Naive thymus-derived CD4-positive, alpha-beta T cell (primary cell): Measurements from ENCODE around the gene HIKESHI. TPM values are rescaled to one million over a fixed set of nuclear protein-coding genes. Genes with fewer than 3 reads are reported as not detected.

Source experiments
- ATAC-seq: fragments of 150-1000 bp; cut with Tn5 transposase; 2 replicates; pipeline ENCODE4 v1.10.0; 2021; ENCODE audit warnings: mild to moderate bottlenecking, moderate library complexity
- CTCF ChIA-PET: fragments of 350-600 bp; sonication (Branson Sonifier 250); formaldehyde crosslinking; loops from one replicate; lab custom pipeline; 2021; ENCODE audit warnings: antibody characterized with exemption; lab: Charles Lee
- POLR2A ChIA-PET: fragments of 350-600 bp; sonication (Branson Sonifier 250); formaldehyde crosslinking; loops from one replicate; lab custom pipeline; 2021; ENCODE audit warnings: antibody characterized with exemption, inconsistent platforms; lab: Charles Lee
- DNase-seq, 9 donors: peaks; one replicate each; pipeline versions ENCODE4 v3.0.0 to v3.0.0-alpha.2; 2020 to 2022; ENCODE audit warnings: mixed read lengths in 1 of 9
- H3K27ac ChIP-seq: one replicate; pipeline ENCODE4 v1.7.0; 2013; ENCODE audit warnings: mild to moderate bottlenecking, low read depth, low read length, moderate library complexity
- H3K27me3 ChIP-seq, 2 donors: one replicate each; pipeline ENCODE4 v1.7.0; 2013; ENCODE audit warnings: low read length in 2 of 2, mild to moderate bottlenecking in 2 of 2, moderate library complexity in 2 of 2; ENCODE audit not compliant: control insufficient read depth in 2 of 2, insufficient read depth in 2 of 2
- H3K36me3 ChIP-seq, 3 experiments: 1 replicate in 2 of 3; 2 replicates in 1 of 3; pipeline ENCODE4 v1.7.0; 2013; ENCODE audit warnings: low read length in 3 of 3, mild to moderate bottlenecking in 3 of 3, moderate library complexity in 1 of 3; ENCODE audit not compliant: insufficient read depth in 3 of 3, control insufficient read depth in 2 of 3
- H3K4me1 ChIP-seq, 2 donors: one replicate each; pipeline ENCODE4 v1.7.0; 2013; ENCODE audit warnings: low read length in 2 of 2, mild to moderate bottlenecking in 2 of 2, moderate library complexity in 1 of 2; ENCODE audit not compliant: control insufficient read depth in 2 of 2, insufficient read depth in 2 of 2
- H3K4me3 ChIP-seq: 2 replicates; pipeline ENCODE4 v1.7.0; 2013; ENCODE audit warnings: mild to moderate bottlenecking, low read length
- H3K9me3 ChIP-seq, 3 experiments: 1 replicate in 2 of 3; 2 replicates in 1 of 3; pipeline ENCODE4 v1.7.0; 2013; ENCODE audit warnings: low read length in 3 of 3; ENCODE audit not compliant: control insufficient read depth in 2 of 3
- H3K27ac Mint-ChIP-seq, 9 donors: one replicate each; pipeline ENCODE4 v1.8.0; 2020 to 2022; ENCODE audit warnings: mixed read lengths in 9 of 9, mild to moderate bottlenecking in 8 of 9, moderate library complexity in 5 of 9, inconsistent platforms in 2 of 9
- H3K27me3 Mint-ChIP-seq, 5 donors: one replicate each; pipeline ENCODE4 v1.8.0; 2021 to 2022; ENCODE audit warnings: mixed read lengths in 5 of 5, mild to moderate bottlenecking in 1 of 5
- H3K36me3 Mint-ChIP-seq, 5 donors: one replicate each; pipeline ENCODE4 v1.8.0; 2020 to 2022; ENCODE audit warnings: mixed read lengths in 5 of 5, mild to moderate bottlenecking in 3 of 5, inconsistent platforms in 1 of 5
- H3K4me1 Mint-ChIP-seq, 7 donors: one replicate each; pipeline ENCODE4 v1.8.0; 2020 to 2022; ENCODE audit warnings: mixed read lengths in 7 of 7, mild to moderate bottlenecking in 3 of 7, inconsistent platforms in 1 of 7
- H3K4me3 Mint-ChIP-seq, 10 donors: one replicate each; pipeline ENCODE4 v1.8.0; 2020 to 2022; ENCODE audit warnings: mild to moderate bottlenecking in 10 of 10, mixed read lengths in 10 of 10, moderate library complexity in 6 of 10, inconsistent platforms in 2 of 10
- H3K9me3 Mint-ChIP-seq, 11 donors: one replicate each; pipeline ENCODE4 v1.8.0; 2020 to 2022; ENCODE audit warnings: mixed read lengths in 11 of 11, mild to moderate bottlenecking in 4 of 11, inconsistent platforms in 1 of 11, moderate library complexity in 1 of 11
- intact Hi-C, 2 donors: fragments of 100-400 bp; cut with micrococcal nuclease; formaldehyde crosslinking; loops; one replicate each; pipeline ENCODE4 v1.15.1; 2023
- polyA plus RNA-seq, 2 donors: library from polyadenylated mRNA; unstranded; fragments of 300-500 nt; fragmentation: Illumina TruSeq; gene quantifications; one replicate each; pipeline ENCODE4 v1.2.3, GENCODE V29; 2021
- total RNA-seq, 6 experiments: library from RNA in 5 of 6; stranded (reverse) in 5 of 6; gene quantifications; 1 replicate in 5 of 6; 2 replicates in 1 of 6; pipeline ENCODE4 v1.2.3 and lab custom pipeline; 2021 to 2026

The HIKESHI gene
- total and polyA plus RNA-seq, 7 experiments from 2014 or later: 16.7 to 88.7 (median 31.6) TPM

- no peak overlapping the region for H3K4me3 Mint-ChIP-seq
- ATAC-seq (no peak), DNase-seq (no peak)
- POLR2A ChIA-PET: interaction anchor here (0.8 kb wide), 1 partner anchor 13 kb away, joined by 3 read pairs; no protein-coding TSS in a partner anchor
- H3K36me3 Mint-ChIP-seq: peaks cover 6 to 33% (median 23%) of the 10 kb centered on the region in 5 donors
- H3K4me3 ChIP-seq: no peak overlapping the region
- intact Hi-C loops: no loop called here
- no peaks in the 10 kb centered on the region for H3K27me3 Mint-ChIP-seq
- H3K27ac ChIP-seq: no peak overlapping the region
- H3K9me3 ChIP-seq: no peaks in the 10 kb centered on the region
- peaks cover 0 to 5% of the 10 kb centered on the region in 2 donors for H3K4me1 ChIP-seq
- H3K9me3 Mint-ChIP-seq: no peaks in the 10 kb centered on the region
- peaks cover 0 to 18% (median 0%) of the 10 kb centered on the region in 7 donors for H3K4me1 Mint-ChIP-seq
- H3K36me3 ChIP-seq: peaks cover 0 to 45% (median 6%) of the 10 kb centered on the region in 3 experiments
- CTCF ChIA-PET: interaction anchor here (0.6 kb wide), 1 partner anchor 407 kb away, joined by 3 read pairs; no protein-coding TSS in a partner anchor
- H3K27ac Mint-ChIP-seq: peak overlapping the region in 1 of 9 donors; percentile 9
- H3K27me3 ChIP-seq: no peaks in the 10 kb centered on the region
Observed at GRCh38 chr11:86262387-86262786, 39.7 kb upstream of the HIKESHI start.

GRCh38 chr11:86264649-86265048 is 37.4 kb upstream of the HIKESHI start:
- peaks cover 0 to 14% (median 1%) of the 10 kb centered on the region in 7 donors for H3K4me1 Mint-ChIP-seq
- intact Hi-C loops: loop anchor here in 1 of 2 donors (2.0 kb wide), 1 partner anchor 18 kb away; no protein-coding TSS in a partner anchor
- peaks cover under 1 to 43% (median 4%) of the 10 kb centered on the region in 3 experiments for H3K36me3 ChIP-seq
- no peak overlapping the region for H3K4me3 Mint-ChIP-seq
- no peaks in the 10 kb centered on the region for H3K27me3 Mint-ChIP-seq
- peaks cover 6 to 40% (median 26%) of the 10 kb centered on the region in 5 donors for H3K36me3 Mint-ChIP-seq
- peaks cover 0 to 5% of the 10 kb centered on the region in 2 donors for H3K4me1 ChIP-seq
- POLR2A ChIA-PET: no interaction called here
- no peak overlapping the region for H3K4me3 ChIP-seq
- H3K27me3 ChIP-seq: no peaks in the 10 kb centered on the region
- DNase-seq (no peak), ATAC-seq (no peak)
- no peaks in the 10 kb centered on the region for H3K9me3 Mint-ChIP-seq
- H3K27ac Mint-ChIP-seq: no peak overlapping the region
- CTCF ChIA-PET: no interaction called here
- no peak overlapping the region for H3K27ac ChIP-seq
- H3K9me3 ChIP-seq: no peaks in the 10 kb centered on the region

- Histone ChIP-seq H3K9me3 (no peaks in the 10 kb centered on the region), H3K36me3 (peaks cover 0 to 41% (median 3%) of the 10 kb centered on the region in 3 experiments), H3K4me1 (peaks cover 0 to 5% of the 10 kb centered on the region in 2 donors), H3K4me3 (no peak overlapping the region), H3K27me3 (no peaks in the 10 kb centered on the region), H3K27ac (no peak overlapping the region)
- peaks cover 0 to 1% (median 0%) of the 10 kb centered on the region in 11 donors for H3K9me3 Mint-ChIP-seq
- intact Hi-C loops: loop anchor here in 1 of 2 donors (2.0 kb wide), 1 partner anchor 18 kb away; no protein-coding TSS in a partner anchor
- H3K36me3 Mint-ChIP-seq: peaks cover 10 to 42% (median 32%) of the 10 kb centered on the region in 5 donors
- no peak overlapping the region for H3K4me3 Mint-ChIP-seq
- ChIA-PET CTCF (no interaction called here), POLR2A (interaction anchor here (1.3 kb wide), 1 partner anchor 37 kb away, joined by 3 read pairs; the partner anchor contains the start of gene HIKESHI)
- ATAC-seq (no peak), DNase-seq (no peak)
- H3K4me1 Mint-ChIP-seq: peaks cover 1 to 18% (median 5%) of the 10 kb centered on the region in 7 donors
- H3K27me3 Mint-ChIP-seq: no peaks in the 10 kb centered on the region
- no peak overlapping the region for H3K27ac Mint-ChIP-seq
Observed at GRCh38 chr11:86265194-86265593, 36.8 kb upstream of the HIKESHI start.

GRCh38 chr11:86269645-86270044 is 32.4 kb upstream of the HIKESHI start:
- no peak for DNase-seq
- CTCF ChIA-PET: no interaction called here
- H3K36me3 ChIP-seq: peaks cover 0 to 22% (median 3%) of the 10 kb centered on the region in 3 experiments

GRCh38 chr11:86274503-86274902 is 27.5 kb upstream of the HIKESHI start:
- peaks cover 23 to 71% (median 49%) of the 10 kb centered on the region in 5 donors for H3K36me3 Mint-ChIP-seq
- no peaks in the 10 kb centered on the region for H3K9me3 ChIP-seq
- H3K27ac Mint-ChIP-seq: peak overlapping the region in 3 of 9 donors; percentile 45 to 63 (median 53)
- DNase-seq (no peak), ATAC-seq (no peak)
- H3K27me3 ChIP-seq: no peaks in the 10 kb centered on the region
- peaks cover 10 to 54% (median 35%) of the 10 kb centered on the region in 7 donors for H3K4me1 Mint-ChIP-seq
- H3K4me3 Mint-ChIP-seq: no peak overlapping the region
- intact Hi-C loops: no loop called here
- ChIA-PET CTCF (no interaction called here), POLR2A (no interaction called here)
- H3K9me3 Mint-ChIP-seq: peaks cover 0 to 5% (median 0%) of the 10 kb centered on the region in 11 donors
- H3K27me3 Mint-ChIP-seq: no peaks in the 10 kb centered on the region
- H3K4me3 ChIP-seq: no peak overlapping the region
- H3K4me1 ChIP-seq: no peaks in the 10 kb centered on the region
- no peak overlapping the region for H3K27ac ChIP-seq
- H3K36me3 ChIP-seq: peaks cover 9 to 30% (median 20%) of the 10 kb centered on the region in 3 experiments

More at GRCh38 chr11:86269645-86270044, 32.4 kb upstream of the HIKESHI start:
- no peaks in the 10 kb centered on the region for H3K27me3 Mint-ChIP-seq
- intact Hi-C loops: no loop called here
- H3K27me3 ChIP-seq: no peaks in the 10 kb centered on the region
- H3K4me1 Mint-ChIP-seq: peaks cover under 1 to 41% (median 32%) of the 10 kb centered on the region in 7 donors
- H3K4me1 ChIP-seq: peaks cover 0 to 5% of the 10 kb centered on the region in 2 donors
- H3K27ac ChIP-seq: no peak overlapping the region
- H3K4me3 ChIP-seq: no peak overlapping the region
- POLR2A ChIA-PET: no interaction called here
- no peak for ATAC-seq
- no peak overlapping the region for H3K4me3 Mint-ChIP-seq
- H3K9me3 Mint-ChIP-seq: peaks cover 0 to 1% (median 0%) of the 10 kb centered on the region in 11 donors
- H3K27ac Mint-ChIP-seq: no peak overlapping the region
- H3K9me3 ChIP-seq: no peaks in the 10 kb centered on the region
- peaks cover 5 to 55% (median 33%) of the 10 kb centered on the region in 5 donors for H3K36me3 Mint-ChIP-seq

- intact Hi-C loops: no loop called here
- no peak for ATAC-seq
- no peaks in the 10 kb centered on the region for H3K4me1 ChIP-seq
- peak overlapping the region in 3 of 9 donors; percentile 45 to 63 (median 53) for H3K27ac Mint-ChIP-seq
- ChIA-PET POLR2A (no interaction called here), CTCF (no interaction called here)
- peaks cover 6 to 30% (median 20%) of the 10 kb centered on the region in 3 experiments for H3K36me3 ChIP-seq
- no peak overlapping the region for H3K27ac ChIP-seq
- H3K27me3 ChIP-seq: no peaks in the 10 kb centered on the region
- H3K27me3 Mint-ChIP-seq: no peaks in the 10 kb centered on the region
- H3K4me1 Mint-ChIP-seq: peaks cover 10 to 52% (median 33%) of the 10 kb centered on the region in 7 donors
- DNase-seq: no peak
- H3K9me3 ChIP-seq: no peaks in the 10 kb centered on the region
- no peak overlapping the region for H3K4me3 Mint-ChIP-seq
- H3K36me3 Mint-ChIP-seq: peaks cover 20 to 71% (median 49%) of the 10 kb centered on the region in 5 donors
- H3K9me3 Mint-ChIP-seq: peaks cover 0 to 5% (median 0%) of the 10 kb centered on the region in 11 donors
- no peak overlapping the region for H3K4me3 ChIP-seq
Observed at GRCh38 chr11:86274999-86275398, 27.0 kb upstream of the HIKESHI start.
